Cardiac muscle cell (in vitro differentiated cells and primary cell): Measurements from ENCODE around the gene PITX1. TPM values are rescaled to one million over a fixed set of nuclear protein-coding genes. Genes with fewer than 3 reads are reported as not detected.

Experiments used
- DNase-seq, 2 donors: peaks; one replicate each; pipeline versions ENCODE4 v3.0.0 to v3.0.0-alpha.2; 2010 to 2017; ENCODE audit warnings: low read depth in 1 of 2, low spot score in 1 of 2
- H3K27ac ChIP-seq: fragments of 200-600 bp; sonication (generic); 2 replicates; pipeline ENCODE4 v1.5.1; 2016
- H3K27me3 ChIP-seq: fragments of 200-600 bp; sonication (generic); 2 replicates; pipeline ENCODE4 v1.6.0; 2016; ENCODE audit warnings: control low read depth
- H3K36me3 ChIP-seq: fragments of 200-600 bp; sonication (generic); 2 replicates; pipeline ENCODE4 v1.5.1; 2016; ENCODE audit warnings: control low read depth
- H3K4me1 ChIP-seq: fragments of 200-600 bp; sonication (generic); 2 replicates; pipeline ENCODE4 v1.8.1; 2017; ENCODE audit warnings: low read depth, mild to moderate bottlenecking, mixed run types
- H3K4me3 ChIP-seq: fragments of 200-600 bp; sonication (generic); 2 replicates; pipeline ENCODE4 v1.5.1; 2016; ENCODE audit warnings: mild to moderate bottlenecking
- H3K9me3 ChIP-seq: fragments of 200-600 bp; sonication (generic); 2 replicates; pipeline ENCODE4 v1.5.1; 2017; ENCODE audit warnings: low read depth, mild to moderate bottlenecking, control low read depth
- polyA plus RNA-seq: library from polyadenylated mRNA; unstranded; fragments of >200 nt; fragmentation: Nextera tagmentation; extraction: Ambion mirVana; gene quantifications from 2 replicates; pipeline ENCODE4 v1.2.1, GENCODE V29; 2016
- total RNA-seq: library from RNA; depleted of rRNA; stranded (reverse); fragments of >200 nt; gene quantifications from 2 replicates; pipeline ENCODE4 v1.2.3, GENCODE V29; 2016
- TF ChIP-seq, protein P1 (sequence below): IDR thresholded peaks from 2 replicates; pipeline ENCODE4 v1.5.1; 2012; ENCODE audit warnings: low read depth, mild to moderate bottlenecking, low read length

Gene PITX1
- total and polyA plus RNA-seq, 2 experiments from 2014 or later: 0.35 TPM; not detected in 1

DNA sequence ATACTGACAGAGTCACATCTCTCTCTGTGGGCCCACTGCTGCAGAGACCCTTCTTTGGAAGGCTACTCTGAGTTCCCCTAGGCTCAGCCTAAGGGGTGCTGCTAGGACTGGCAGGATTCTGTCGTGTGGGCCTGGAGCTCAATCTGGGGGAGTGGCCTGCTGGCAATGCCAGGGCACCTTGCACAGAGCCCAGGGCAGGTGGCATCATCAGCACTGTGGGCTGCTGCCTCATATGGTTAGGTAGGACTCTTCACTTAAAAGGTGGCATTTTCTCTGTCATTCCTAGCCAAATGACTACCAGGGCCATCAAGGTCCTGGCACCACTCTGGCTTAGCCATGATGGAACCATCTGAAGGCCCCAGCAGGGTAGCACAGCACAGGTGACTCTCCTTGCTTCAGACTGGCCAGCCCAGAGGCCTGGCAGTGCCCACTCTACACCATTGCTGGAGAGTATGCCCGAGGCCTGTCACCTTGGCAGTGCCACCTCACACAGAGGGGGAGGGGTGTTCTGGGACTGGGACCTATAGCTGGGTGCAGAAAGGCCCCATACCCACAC is 21.9 kb downstream of the PITX1 start:
- TF ChIP-seq, protein P1, sequence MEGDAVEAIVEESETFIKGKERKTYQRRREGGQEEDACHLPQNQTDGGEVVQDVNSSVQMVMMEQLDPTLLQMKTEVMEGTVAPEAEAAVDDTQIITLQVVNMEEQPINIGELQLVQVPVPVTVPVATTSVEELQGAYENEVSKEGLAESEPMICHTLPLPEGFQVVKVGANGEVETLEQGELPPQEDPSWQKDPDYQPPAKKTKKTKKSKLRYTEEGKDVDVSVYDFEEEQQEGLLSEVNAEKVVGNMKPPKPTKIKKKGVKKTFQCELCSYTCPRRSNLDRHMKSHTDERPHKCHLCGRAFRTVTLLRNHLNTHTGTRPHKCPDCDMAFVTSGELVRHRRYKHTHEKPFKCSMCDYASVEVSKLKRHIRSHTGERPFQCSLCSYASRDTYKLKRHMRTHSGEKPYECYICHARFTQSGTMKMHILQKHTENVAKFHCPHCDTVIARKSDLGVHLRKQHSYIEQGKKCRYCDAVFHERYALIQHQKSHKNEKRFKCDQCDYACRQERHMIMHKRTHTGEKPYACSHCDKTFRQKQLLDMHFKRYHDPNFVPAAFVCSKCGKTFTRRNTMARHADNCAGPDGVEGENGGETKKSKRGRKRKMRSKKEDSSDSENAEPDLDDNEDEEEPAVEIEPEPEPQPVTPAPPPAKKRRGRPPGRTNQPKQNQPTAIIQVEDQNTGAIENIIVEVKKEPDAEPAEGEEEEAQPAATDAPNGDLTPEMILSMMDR: no peak
- Histone ChIP-seq H3K27me3 (peaks cover 60% of the 10 kb centered on the region), H3K36me3 (no peaks in the 10 kb centered on the region), H3K9me3 (no peaks in the 10 kb centered on the region), H3K4me3 (no peak overlapping the region), H3K27ac (no peak overlapping the region), H3K4me1 (no peaks in the 10 kb centered on the region)
- DNase-seq: no peak

DNA sequence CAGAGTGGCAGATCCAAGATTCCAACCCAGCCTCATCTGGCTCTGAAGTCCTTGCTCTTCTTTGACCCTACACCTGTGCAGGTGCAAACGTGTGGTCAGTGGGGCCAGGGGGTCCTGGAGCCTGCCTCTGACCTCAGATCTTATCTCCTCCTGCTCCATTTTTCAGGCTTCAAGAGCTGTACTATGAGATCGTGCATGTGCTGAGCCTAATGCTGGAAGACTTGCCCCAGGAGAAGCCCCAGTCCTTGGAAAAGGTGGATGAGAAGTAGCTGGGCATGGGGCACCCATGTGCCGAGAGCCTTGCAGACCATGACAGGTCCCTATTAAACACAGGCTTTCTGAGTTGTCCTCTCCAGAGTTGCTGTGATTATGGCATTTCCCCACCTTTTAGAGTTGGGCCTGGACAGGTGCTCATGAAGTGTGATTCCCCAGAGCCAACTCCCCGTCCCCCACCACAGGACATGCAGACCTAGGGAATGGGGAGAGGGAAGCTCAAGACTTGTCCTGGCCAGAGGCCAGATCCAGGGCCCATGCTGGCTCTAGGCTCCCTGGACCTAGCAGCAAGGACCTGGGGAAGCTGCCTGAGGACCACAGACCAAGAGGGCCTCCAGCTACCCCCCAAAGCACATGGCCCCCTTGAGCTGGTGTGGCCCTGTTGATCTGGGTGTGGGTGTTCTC is 22.5 kb downstream of the PITX1 start:
- Histone ChIP-seq H3K4me3 (no peak overlapping the region), H3K27me3 (peaks cover 55% of the 10 kb centered on the region), H3K36me3 (no peaks in the 10 kb centered on the region), H3K4me1 (no peaks in the 10 kb centered on the region), H3K27ac (no peak overlapping the region), H3K9me3 (no peaks in the 10 kb centered on the region)
- TF ChIP-seq, protein P1: no peak
- DNase-seq: no peak

DNA sequence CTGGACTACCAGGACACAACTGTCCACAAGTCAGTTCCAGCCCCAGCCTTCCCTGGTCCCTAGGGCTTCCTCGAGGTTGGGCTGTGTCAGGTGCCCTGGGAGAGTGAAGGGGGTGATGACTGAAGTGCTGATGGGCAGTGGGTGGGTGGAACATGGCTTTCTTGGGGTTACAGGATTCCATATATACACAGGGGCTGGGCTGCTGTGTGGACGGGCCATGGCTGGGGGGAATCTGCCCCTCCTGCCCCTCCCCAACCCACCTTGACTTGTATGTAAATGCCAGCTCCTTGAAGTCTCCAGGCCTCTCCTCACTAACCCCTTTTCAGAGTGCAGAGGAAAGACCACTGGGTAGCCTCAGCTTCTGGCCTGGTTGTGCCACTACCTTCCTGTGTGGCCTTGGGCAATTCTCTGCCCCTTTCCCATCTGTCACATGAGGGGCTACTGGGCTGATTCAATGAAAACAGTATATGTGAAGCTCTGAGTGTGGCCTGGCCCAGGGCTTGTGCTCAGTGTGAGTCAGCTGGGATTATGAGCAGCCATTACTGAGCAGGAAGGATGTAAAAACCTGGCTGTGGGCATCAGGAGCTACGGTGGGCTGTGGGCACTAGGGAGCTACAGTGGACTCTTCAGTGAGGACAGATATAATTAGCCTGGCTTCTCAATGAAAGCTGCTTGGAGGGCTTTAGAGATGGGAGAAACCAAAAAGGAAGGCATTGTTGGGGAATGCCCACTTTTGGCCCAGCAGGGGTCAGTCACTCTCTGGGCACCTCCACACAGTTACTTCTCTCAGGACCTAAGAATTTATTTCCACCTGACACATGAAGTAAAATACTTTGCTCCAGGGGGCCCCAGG is 23.3 kb downstream of the PITX1 start:
- no peak overlapping the region for H3K27ac ChIP-seq
- DNase-seq: no peak
- no peaks in the 10 kb centered on the region for H3K36me3 ChIP-seq
- peaks cover 52% of the 10 kb centered on the region for H3K27me3 ChIP-seq
- TF ChIP-seq, protein P1: peak; percentile 21
- H3K9me3 ChIP-seq: no peaks in the 10 kb centered on the region
- H3K4me1 ChIP-seq: no peaks in the 10 kb centered on the region
- H3K4me3 ChIP-seq: no peak overlapping the region

DNA sequence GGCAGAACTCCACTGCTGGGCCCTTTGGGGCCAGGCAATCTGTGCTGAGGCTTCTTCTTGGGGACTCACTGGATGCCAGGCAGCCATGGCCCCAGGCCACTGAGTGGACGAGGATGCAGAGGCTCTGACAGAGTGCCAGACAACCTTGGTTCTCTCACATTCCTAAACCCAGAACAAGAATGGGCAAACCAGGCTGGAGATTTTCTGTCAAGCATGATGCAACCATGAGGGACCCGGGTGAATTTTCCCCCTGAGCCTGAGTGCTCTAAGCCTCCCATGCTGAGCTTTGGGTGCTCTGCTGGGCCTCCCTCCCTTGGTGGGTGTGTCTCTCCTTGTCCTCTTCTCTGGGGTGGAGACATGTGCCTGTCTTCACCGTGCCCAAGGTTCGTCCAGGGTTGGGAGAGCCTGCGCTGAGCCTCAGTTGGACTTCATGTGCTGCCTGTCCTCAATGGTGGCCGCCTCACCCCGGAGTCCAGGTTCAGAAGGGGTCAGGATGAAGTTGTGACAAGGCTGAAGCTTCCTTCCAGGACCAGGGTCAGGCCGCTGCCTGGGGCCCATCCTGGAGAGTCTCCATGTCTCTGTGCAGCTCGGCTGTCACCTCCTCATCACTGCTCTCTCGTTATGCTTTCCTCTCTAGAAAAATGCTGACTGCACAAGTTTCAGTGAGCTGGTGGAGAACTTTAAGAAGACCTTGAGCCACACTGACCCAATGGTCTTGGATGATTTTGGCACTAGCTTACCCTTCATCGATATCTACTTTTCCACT is 24.1 kb downstream of the PITX1 start:
- Histone ChIP-seq H3K9me3 (no peaks in the 10 kb centered on the region), H3K36me3 (no peaks in the 10 kb centered on the region), H3K4me1 (no peaks in the 10 kb centered on the region), H3K27ac (no peak overlapping the region), H3K4me3 (no peak overlapping the region), H3K27me3 (peaks cover 45% of the 10 kb centered on the region)
- no peak for DNase-seq
- TF ChIP-seq, protein P1: no peak

DNA sequence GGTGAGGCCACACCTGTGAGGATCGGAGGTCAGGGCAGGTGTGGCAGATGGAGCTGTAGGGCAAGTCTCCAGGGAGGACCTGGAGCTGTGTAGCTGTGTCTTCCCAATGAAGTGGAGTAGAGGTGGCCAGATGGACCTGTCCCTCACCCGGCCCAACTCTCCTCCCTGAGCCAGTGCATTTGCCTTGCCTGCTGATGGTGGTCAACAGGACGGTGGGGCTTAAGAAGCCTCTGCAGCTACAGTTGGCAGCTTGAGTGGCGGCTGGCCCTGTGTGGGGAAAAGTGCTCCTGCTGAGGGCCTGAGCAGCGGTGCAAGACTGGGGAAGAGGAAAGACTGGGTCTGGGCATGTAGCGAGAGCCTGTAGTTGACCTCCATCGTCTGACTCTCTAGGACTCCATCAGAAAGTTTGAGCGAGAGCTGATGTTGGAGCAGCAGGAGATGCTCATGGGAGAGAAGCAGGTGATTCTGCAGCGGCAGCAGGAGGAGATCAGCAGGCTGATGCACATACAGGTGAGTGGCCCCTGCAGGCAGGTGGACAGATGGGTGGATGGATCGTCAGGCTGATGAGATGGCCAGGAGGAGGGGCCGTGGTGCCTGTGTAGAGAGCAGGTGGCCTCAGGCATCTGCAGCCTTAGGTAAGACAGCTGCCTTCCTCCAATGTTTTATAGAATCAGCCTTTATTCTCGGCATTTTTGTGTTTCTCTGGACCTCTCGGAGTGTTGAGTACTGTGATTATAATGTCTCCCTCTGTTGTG is 24.9 kb downstream of the PITX1 start:
- no peaks in the 10 kb centered on the region for H3K9me3 ChIP-seq
- peaks cover 39% of the 10 kb centered on the region for H3K27me3 ChIP-seq
- DNase-seq: no peak
- no peak overlapping the region for H3K4me3 ChIP-seq
- no peaks in the 10 kb centered on the region for H3K4me1 ChIP-seq
- H3K27ac ChIP-seq: no peak overlapping the region
- TF ChIP-seq, protein P1: no peak
- H3K36me3 ChIP-seq: no peaks in the 10 kb centered on the region
